K562 (cell line): Measurements from ENCODE around the gene OCIAD1.

Experiments
- BACH1 ChIP-seq: fragments of 200-800 bp; sonication (Bioruptor generic); IDR thresholded peaks from 2 replicates; pipeline ENCODE4 v1.6.1; 2016; ENCODE audit warnings: missing genetic modification characterization, missing compliant biosample characterization
- CEBPB ChIP-seq: fragments of 450-650 bp; IDR thresholded peaks from 2 replicates; pipeline ENCODE4 v1.6.1; 2016; ENCODE audit warnings: missing genetic modification characterization, missing compliant biosample characterization
- SRF ChIP-seq, 2 experiments: fragments of 250-450, 450-650 bp in 1 of 2; sonication (Bioruptor Pico) in 1 of 2; sonication (generic) in 1 of 2; formaldehyde crosslinking; IDR thresholded peaks; 2 replicates each; pipeline versions ENCODE4 v1.5.0 to v1.5.1; 2020 to 2022; ENCODE audit warnings: mild to moderate bottlenecking in 1 of 2, missing genetic modification reagents in 1 of 2
- TF ChIP-seq, protein P1 (sequence below), 3 experiments: IDR thresholded peaks in 2 of 3; conservative IDR thresholded peaks in 1 of 3; 2 replicates each; pipeline ENCODE4 v1.5.1; 2011 to 2012; ENCODE audit warnings: low read length in 3 of 3, mild to moderate bottlenecking in 3 of 3, control low read depth in 2 of 3, improper control_type of control experiment in 1 of 3, inconsistent platforms in 1 of 3, low read depth in 1 of 3, mixed read lengths in 1 of 3, moderate library complexity in 1 of 3; ENCODE audit not compliant: insufficient read depth in 2 of 3
- TF ChIP-seq, protein P2 (sequence below): fragments of 450-650 bp; conservative IDR thresholded peaks from 2 replicates; pipeline ENCODE4 v1.6.1; 2016; ENCODE audit warnings: missing genetic modification characterization, low read depth, mild to moderate bottlenecking, missing compliant biosample characterization, moderate library complexity
- TF ChIP-seq, protein P3 (sequence below): fragments of 250-450 bp; sonication (Bioruptor Pico); IDR thresholded peaks from 2 replicates; pipeline ENCODE4 v1.4.0; 2020

DNA sequence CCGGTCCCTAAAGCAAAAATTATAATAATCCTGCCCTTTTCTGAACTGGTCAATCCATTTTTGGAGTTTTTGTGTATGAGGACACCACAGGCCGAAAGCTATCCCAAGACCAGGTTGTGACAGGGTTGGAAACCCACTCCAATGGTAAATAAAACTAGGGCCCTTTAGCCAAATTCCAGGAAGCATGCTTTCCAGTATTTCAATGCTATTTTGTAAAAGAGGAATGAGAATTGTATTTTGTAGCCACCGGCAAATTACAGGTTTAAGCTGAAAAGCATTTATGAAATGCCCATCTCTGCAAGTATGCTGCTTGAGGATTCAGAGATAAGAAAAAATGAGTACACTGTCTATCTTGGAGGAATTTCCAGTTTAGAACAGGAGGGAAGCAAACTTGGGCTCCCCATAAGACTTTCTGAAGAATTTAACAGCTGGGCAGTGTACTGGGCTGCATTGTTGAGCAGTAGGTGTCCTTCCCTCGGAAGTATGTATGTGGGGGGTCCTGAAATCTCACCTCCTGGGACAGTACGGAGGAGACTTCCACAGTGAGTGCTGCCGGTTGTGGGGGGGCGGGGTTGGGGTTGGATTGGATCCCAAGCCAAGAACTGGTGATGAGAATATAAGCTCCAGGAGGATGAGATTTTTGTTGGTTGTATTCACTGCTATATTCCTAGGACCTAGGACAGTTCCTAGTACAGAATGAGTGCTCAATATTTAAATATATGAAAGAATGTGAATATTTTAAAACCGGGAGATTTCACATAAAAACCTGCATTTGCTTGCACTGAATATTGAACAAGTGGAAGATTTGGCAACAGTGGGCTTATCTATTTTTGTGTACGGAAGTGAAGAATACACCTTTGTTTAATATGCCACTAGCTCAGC is 48.9 kb downstream of the OCIAD1 start:
- TF ChIP-seq CEBPB (tag) (no peak), BACH1 (tag) (no peak), SRF (CRISPR knock-in tag; IDR thresholded peaks at IDR 0.05) (no peak)
- TF ChIP-seq, protein P1, sequence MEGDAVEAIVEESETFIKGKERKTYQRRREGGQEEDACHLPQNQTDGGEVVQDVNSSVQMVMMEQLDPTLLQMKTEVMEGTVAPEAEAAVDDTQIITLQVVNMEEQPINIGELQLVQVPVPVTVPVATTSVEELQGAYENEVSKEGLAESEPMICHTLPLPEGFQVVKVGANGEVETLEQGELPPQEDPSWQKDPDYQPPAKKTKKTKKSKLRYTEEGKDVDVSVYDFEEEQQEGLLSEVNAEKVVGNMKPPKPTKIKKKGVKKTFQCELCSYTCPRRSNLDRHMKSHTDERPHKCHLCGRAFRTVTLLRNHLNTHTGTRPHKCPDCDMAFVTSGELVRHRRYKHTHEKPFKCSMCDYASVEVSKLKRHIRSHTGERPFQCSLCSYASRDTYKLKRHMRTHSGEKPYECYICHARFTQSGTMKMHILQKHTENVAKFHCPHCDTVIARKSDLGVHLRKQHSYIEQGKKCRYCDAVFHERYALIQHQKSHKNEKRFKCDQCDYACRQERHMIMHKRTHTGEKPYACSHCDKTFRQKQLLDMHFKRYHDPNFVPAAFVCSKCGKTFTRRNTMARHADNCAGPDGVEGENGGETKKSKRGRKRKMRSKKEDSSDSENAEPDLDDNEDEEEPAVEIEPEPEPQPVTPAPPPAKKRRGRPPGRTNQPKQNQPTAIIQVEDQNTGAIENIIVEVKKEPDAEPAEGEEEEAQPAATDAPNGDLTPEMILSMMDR (IDR thresholded peaks at IDR 0.05 in 2 of 3, conservative IDR thresholded peaks at IDR 0.05 in 1 of 3; ENCODE audit: insufficient read depth in 2 of 3, low read depth in 1 of 3, low read length in 3 of 3) = no peak
- TF ChIP-seq, protein P2, sequence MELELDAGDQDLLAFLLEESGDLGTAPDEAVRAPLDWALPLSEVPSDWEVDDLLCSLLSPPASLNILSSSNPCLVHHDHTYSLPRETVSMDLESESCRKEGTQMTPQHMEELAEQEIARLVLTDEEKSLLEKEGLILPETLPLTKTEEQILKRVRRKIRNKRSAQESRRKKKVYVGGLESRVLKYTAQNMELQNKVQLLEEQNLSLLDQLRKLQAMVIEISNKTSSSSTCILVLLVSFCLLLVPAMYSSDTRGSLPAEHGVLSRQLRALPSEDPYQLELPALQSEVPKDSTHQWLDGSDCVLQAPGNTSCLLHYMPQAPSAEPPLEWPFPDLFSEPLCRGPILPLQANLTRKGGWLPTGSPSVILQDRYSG = no peak
- TF ChIP-seq, protein P3, sequence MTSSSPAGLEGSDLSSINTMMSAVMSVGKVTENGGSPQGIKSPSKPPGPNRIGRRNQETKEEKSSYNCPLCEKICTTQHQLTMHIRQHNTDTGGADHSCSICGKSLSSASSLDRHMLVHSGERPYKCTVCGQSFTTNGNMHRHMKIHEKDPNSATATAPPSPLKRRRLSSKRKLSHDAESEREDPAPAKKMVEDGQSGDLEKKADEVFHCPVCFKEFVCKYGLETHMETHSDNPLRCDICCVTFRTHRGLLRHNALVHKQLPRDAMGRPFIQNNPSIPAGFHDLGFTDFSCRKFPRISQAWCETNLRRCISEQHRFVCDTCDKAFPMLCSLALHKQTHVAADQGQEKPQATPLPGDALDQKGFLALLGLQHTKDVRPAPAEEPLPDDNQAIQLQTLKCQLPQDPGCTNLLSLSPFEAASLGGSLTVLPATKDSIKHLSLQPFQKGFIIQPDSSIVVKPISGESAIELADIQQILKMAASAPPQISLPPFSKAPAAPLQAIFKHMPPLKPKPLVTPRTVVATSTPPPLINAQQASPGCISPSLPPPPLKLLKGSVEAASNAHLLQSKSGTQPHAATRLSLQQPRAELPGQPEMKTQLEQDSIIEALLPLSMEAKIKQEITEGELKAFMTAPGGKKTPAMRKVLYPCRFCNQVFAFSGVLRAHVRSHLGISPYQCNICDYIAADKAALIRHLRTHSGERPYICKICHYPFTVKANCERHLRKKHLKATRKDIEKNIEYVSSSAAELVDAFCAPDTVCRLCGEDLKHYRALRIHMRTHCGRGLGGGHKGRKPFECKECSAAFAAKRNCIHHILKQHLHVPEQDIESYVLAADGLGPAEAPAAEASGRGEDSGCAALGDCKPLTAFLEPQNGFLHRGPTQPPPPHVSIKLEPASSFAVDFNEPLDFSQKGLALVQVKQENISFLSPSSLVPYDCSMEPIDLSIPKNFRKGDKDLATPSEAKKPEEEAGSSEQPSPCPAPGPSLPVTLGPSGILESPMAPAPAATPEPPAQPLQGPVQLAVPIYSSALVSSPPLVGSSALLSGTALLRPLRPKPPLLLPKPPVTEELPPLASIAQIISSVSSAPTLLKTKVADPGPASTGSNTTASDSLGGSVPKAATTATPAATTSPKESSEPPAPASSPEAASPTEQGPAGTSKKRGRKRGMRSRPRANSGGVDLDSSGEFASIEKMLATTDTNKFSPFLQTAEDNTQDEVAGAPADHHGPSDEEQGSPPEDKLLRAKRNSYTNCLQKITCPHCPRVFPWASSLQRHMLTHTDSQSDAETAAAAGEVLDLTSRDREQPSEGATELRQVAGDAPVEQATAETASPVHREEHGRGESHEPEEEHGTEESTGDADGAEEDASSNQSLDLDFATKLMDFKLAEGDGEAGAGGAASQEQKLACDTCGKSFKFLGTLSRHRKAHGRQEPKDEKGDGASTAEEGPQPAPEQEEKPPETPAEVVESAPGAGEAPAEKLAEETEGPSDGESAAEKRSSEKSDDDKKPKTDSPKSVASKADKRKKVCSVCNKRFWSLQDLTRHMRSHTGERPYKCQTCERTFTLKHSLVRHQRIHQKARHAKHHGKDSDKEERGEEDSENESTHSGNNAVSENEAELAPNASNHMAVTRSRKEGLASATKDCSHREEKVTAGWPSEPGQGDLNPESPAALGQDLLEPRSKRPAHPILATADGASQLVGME = no peak
